ENCODE data around the gene NHSL2.

NHSL2 gene

DNA sequence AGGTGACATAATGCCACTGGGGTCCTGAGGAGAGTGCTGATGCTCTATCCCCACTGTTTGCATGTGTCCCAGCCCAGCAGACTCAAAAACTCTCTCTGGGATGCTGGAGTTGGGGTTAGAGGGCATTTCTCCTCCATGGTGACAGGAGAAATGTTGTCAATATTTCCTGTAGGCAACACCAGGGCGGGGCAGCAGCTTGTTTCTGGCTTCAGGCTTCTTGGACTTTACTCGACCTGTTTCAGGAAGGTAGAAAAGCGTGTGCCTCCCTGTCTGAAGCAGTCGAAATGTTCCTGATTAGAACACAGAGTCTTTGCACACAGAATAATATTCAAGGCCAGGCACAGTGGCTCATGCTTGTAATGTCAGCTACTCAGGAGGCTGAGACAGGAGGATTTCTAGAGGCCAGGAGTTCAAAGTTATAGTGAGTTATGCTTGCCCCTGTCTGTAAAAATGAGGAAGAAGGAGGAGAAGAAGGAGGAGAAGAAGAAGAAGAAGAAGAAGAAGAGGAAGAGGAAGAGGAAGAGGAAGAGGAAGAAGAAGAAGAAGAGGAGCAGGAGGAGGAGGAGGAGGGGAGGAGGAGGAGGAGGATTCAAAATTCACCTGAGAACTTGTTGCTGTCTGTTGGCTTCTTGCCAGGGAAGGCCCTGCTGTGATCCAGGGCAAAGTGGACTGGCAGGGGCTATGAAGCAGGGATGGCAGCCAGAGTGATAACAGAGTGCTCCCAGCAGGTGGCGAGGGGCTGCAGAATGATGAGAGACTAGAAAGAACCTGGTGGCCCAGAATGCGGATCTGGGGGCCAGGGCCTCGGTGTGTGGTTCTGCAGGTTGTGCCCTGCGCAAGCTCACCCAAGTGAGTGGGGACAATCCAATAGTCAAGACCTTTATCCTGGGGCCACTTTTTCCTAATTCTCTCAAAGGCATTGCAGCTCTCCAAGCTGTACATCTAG is 138.1 kb downstream of the NHSL2 start:
- no peak overlapping the region for H3K27ac ChIP-seq (ENCODE audit: low read length, poor library complexity, severe bottlenecking)
- H3K4me2 ChIP-seq (ENCODE audit: low read length, poor library complexity, severe bottlenecking) = no peak overlapping the region
- no peak for DNase-seq
- peak overlapping the region in 1 of 2 experiments; percentile 25 for H2BK12ac ChIP-seq (ENCODE audit: low read length in 2 of 2)
- no peak overlapping the region for H3K4ac ChIP-seq (ENCODE audit: low read depth in 1 of 2, low read length in 2 of 2)
- peaks cover 0 to 54% of the 10 kb centered on the region in 2 experiments for H3K27me3 ChIP-seq (ENCODE audit: control insufficient read depth in 1 of 2, insufficient read depth in 1 of 2, low read length in 2 of 2)
- no peak overlapping the region for H2AFZ ChIP-seq (ENCODE audit: low read depth, low read length)
- H2BK15ac ChIP-seq (ENCODE audit: low read depth, poor library complexity, severe bottlenecking) = no peak overlapping the region
- no peak overlapping the region for H3K9ac ChIP-seq (ENCODE audit: low read length)
- H4K8ac ChIP-seq (ENCODE audit: low read length) = no peak overlapping the region
- WGBS = 91% methylated on average over 8 of the region's 8 CpGs
- H3K4me1 ChIP-seq (ENCODE audit: control insufficient read depth, insufficient read depth, low read depth, low read length) = peaks cover 9% of the 10 kb centered on the region
- no peaks in the 10 kb centered on the region for H3K79me1 ChIP-seq (replicated peaks; ENCODE audit: low read length, poor library complexity, severe bottlenecking)
- H4K91ac ChIP-seq (ENCODE audit: low read length) = no peak overlapping the region
- H2AK5ac ChIP-seq (ENCODE audit: low read length, severe bottlenecking) = no peak overlapping the region
- no peak overlapping the region for H2BK5ac ChIP-seq (ENCODE audit: low read depth, low read length, poor library complexity, severe bottlenecking)
- H3K36me3 ChIP-seq (ENCODE audit: control insufficient read depth in 1 of 2, insufficient read depth in 2 of 2, low read depth in 1 of 2, low read length in 2 of 2) = no peaks in the 10 kb centered on the region
- H3K14ac ChIP-seq (ENCODE audit: low read length in 2 of 2) = no peak overlapping the region
- H2BK120ac ChIP-seq (ENCODE audit: low read depth, low read length) = no peak overlapping the region
- no peak overlapping the region for H3K18ac ChIP-seq (ENCODE audit: low read depth in 1 of 2, low read length in 2 of 2)
- H3K4me3 ChIP-seq (ENCODE audit: insufficient read depth in 1 of 2, low read depth in 1 of 2, low read length in 2 of 2) = no peak overlapping the region
- H3K9me3 ChIP-seq (ENCODE audit: control insufficient read depth, low read length) = no peaks in the 10 kb centered on the region
- H3K23ac ChIP-seq (ENCODE audit: low read length in 2 of 2) = no peak overlapping the region

GRCh38 chrX:72050011-72050410 is 139.4 kb downstream of the NHSL2 start:
- H3K27me3 ChIP-seq (ENCODE audit: control insufficient read depth in 1 of 2, insufficient read depth in 1 of 2, low read length in 2 of 2) = peaks cover 0 to 56% of the 10 kb centered on the region in 2 experiments
- H3K23ac ChIP-seq (ENCODE audit: low read length in 2 of 2) = no peak overlapping the region
- H2BK120ac ChIP-seq (ENCODE audit: low read depth, low read length) = no peak overlapping the region
- H2AFZ ChIP-seq (ENCODE audit: low read depth, low read length) = no peak overlapping the region
- H3K4me1 ChIP-seq (ENCODE audit: control insufficient read depth, insufficient read depth, low read depth, low read length) = peaks cover 9% of the 10 kb centered on the region
- no peak overlapping the region for H3K27ac ChIP-seq (ENCODE audit: low read length, poor library complexity, severe bottlenecking)
- H4K8ac ChIP-seq (ENCODE audit: low read length) = no peak overlapping the region
- no peak overlapping the region for H2AK5ac ChIP-seq (ENCODE audit: low read length, severe bottlenecking)
- no peak overlapping the region for H3K9ac ChIP-seq (ENCODE audit: low read length)
- H3K14ac ChIP-seq (ENCODE audit: low read length in 2 of 2) = no peak overlapping the region
- no peak overlapping the region for H3K4me2 ChIP-seq (ENCODE audit: low read length, poor library complexity, severe bottlenecking)
- WGBS = 94% methylated on average over 3 of the region's 5 CpGs
- H3K4me3 ChIP-seq (ENCODE audit: insufficient read depth in 1 of 2, low read depth in 1 of 2, low read length in 2 of 2) = no peak overlapping the region
- no peaks in the 10 kb centered on the region for H3K36me3 ChIP-seq (ENCODE audit: control insufficient read depth in 1 of 2, insufficient read depth in 2 of 2, low read depth in 1 of 2, low read length in 2 of 2)
- H2BK5ac ChIP-seq (ENCODE audit: low read depth, low read length, poor library complexity, severe bottlenecking) = no peak overlapping the region
- no peak overlapping the region for H2BK15ac ChIP-seq (ENCODE audit: low read depth, poor library complexity, severe bottlenecking)
- no peak overlapping the region for H3K18ac ChIP-seq (ENCODE audit: low read depth in 1 of 2, low read length in 2 of 2)
- no peak overlapping the region for H3K4ac ChIP-seq (ENCODE audit: low read depth in 1 of 2, low read length in 2 of 2)
- DNase-seq = no peak
- no peaks in the 10 kb centered on the region for H3K79me1 ChIP-seq (replicated peaks; ENCODE audit: low read length, poor library complexity, severe bottlenecking)
- H4K91ac ChIP-seq (ENCODE audit: low read length) = no peak overlapping the region
- H2BK12ac ChIP-seq (ENCODE audit: low read length in 2 of 2) = no peak overlapping the region
- no peaks in the 10 kb centered on the region for H3K9me3 ChIP-seq (ENCODE audit: control insufficient read depth, low read length)

DNA sequence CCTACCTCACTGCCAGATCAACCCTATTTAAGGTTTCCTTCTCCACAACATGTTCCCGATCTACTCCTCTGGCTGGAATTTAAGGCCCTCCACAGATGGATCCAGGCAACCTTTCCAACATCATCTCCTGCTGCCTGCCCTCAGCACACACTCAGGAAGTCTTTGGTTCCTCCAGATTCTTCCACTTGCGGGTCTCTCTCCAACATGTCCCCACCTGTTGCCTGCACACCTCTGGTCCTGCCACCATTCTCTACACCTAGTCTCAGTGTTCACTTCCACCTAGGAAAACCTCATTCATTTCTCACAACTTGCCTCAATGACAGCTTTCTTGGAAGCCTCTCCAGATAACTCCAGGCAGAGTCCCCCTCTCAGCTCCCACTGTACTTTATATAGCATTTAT is 140.9 kb downstream of the NHSL2 start:
- Histone ChIP-seq H3K79me1 (replicated peaks; ENCODE audit: low read length, poor library complexity, severe bottlenecking) (no peaks in the 10 kb centered on the region), H3K27ac (ENCODE audit: low read length, poor library complexity, severe bottlenecking) (no peak overlapping the region), H3K36me3 (ENCODE audit: control insufficient read depth in 1 of 2, insufficient read depth in 2 of 2, low read depth in 1 of 2, low read length in 2 of 2) (no peaks in the 10 kb centered on the region), H3K9ac (ENCODE audit: low read length) (no peak overlapping the region), H2BK15ac (ENCODE audit: low read depth, poor library complexity, severe bottlenecking) (no peak overlapping the region), H4K8ac (ENCODE audit: low read length) (no peak overlapping the region), H3K23ac (ENCODE audit: low read length in 2 of 2) (no peak overlapping the region), H3K4ac (ENCODE audit: low read depth in 1 of 2, low read length in 2 of 2) (no peak overlapping the region), H2BK12ac (ENCODE audit: low read length in 2 of 2) (no peak overlapping the region), H3K18ac (ENCODE audit: low read depth in 1 of 2, low read length in 2 of 2) (no peak overlapping the region), H2AFZ (ENCODE audit: low read depth, low read length) (no peak overlapping the region), H4K91ac (ENCODE audit: low read length) (no peak overlapping the region), H3K14ac (ENCODE audit: low read length in 2 of 2) (no peak overlapping the region), H3K27me3 (ENCODE audit: control insufficient read depth in 1 of 2, insufficient read depth in 1 of 2, low read length in 2 of 2) (peaks cover 0 to 65% of the 10 kb centered on the region in 2 experiments), H3K9me3 (ENCODE audit: control insufficient read depth, low read length) (no peaks in the 10 kb centered on the region), H3K4me2 (ENCODE audit: low read length, poor library complexity, severe bottlenecking) (no peak overlapping the region), H3K4me3 (ENCODE audit: insufficient read depth in 1 of 2, low read depth in 1 of 2, low read length in 2 of 2) (no peak overlapping the region), H2BK120ac (ENCODE audit: low read depth, low read length) (no peak overlapping the region), H2AK5ac (ENCODE audit: low read length, severe bottlenecking) (no peak overlapping the region), H2BK5ac (ENCODE audit: low read depth, low read length, poor library complexity, severe bottlenecking) (no peak overlapping the region), H3K4me1 (ENCODE audit: control insufficient read depth, insufficient read depth, low read depth, low read length) (peaks cover 4% of the 10 kb centered on the region)
- 93% methylated on average over 2 of the region's 2 CpGs for WGBS
- no peak for DNase-seq

DNA sequence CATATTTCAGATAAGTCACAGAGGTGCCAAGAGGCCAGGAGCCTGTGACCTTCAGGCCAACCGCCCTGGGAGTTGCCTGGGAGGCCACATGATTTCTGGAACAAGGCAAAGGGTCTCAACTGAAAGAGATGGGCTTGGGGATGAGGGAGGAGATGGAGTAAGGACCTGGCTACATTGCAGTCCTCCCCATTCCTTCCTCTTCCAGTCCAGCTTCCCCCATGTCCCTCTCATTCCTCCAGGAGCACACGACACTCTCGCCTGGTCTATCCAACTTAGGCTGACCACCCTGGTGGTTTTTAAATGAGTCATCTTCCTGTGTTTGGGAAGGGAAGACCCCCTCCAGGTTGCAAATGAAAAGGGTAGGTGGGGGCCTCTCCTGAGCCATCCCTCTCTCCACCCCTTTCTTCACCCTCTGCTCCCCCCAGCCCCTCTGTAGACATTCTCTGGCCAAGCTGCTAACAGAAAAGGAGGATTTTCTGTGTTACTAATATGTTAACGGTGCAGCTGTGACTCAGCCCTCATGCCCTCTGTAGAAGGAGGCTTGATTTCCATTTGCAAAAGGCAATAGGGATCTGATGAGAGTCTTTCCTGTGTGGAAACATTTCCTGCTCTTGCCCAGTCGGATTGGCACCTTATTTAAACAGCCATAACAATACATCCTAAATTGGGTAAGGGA is 141.9 kb downstream of the NHSL2 start:
- Histone ChIP-seq H3K4me2 (ENCODE audit: low read length, poor library complexity, severe bottlenecking) (no peak overlapping the region), H2AK5ac (ENCODE audit: low read length, severe bottlenecking) (no peak overlapping the region), H3K9me3 (ENCODE audit: control insufficient read depth, low read length) (no peaks in the 10 kb centered on the region), H3K9ac (ENCODE audit: low read length) (no peak overlapping the region), H3K4ac (ENCODE audit: low read depth in 1 of 2, low read length in 2 of 2) (peak overlapping the region in 1 of 2 experiments; percentile 28), H2AFZ (ENCODE audit: low read depth, low read length) (no peak overlapping the region), H3K4me3 (ENCODE audit: insufficient read depth in 1 of 2, low read depth in 1 of 2, low read length in 2 of 2) (no peak overlapping the region), H3K14ac (ENCODE audit: low read length in 2 of 2) (no peak overlapping the region), H3K18ac (ENCODE audit: low read depth in 1 of 2, low read length in 2 of 2) (peak overlapping the region in 1 of 2 experiments; percentile 62), H3K27ac (ENCODE audit: low read length, poor library complexity, severe bottlenecking) (no peak overlapping the region), H4K8ac (ENCODE audit: low read length) (no peak overlapping the region), H3K27me3 (ENCODE audit: control insufficient read depth in 1 of 2, insufficient read depth in 1 of 2, low read length in 2 of 2) (peaks cover 0 to 67% of the 10 kb centered on the region in 2 experiments), H2BK5ac (ENCODE audit: low read depth, low read length, poor library complexity, severe bottlenecking) (peak overlapping the region; percentile 19), H2BK12ac (ENCODE audit: low read length in 2 of 2) (no peak overlapping the region), H2BK120ac (ENCODE audit: low read depth, low read length) (no peak overlapping the region), H2BK15ac (ENCODE audit: low read depth, poor library complexity, severe bottlenecking) (no peak overlapping the region), H4K91ac (ENCODE audit: low read length) (no peak overlapping the region), H3K36me3 (ENCODE audit: control insufficient read depth in 1 of 2, insufficient read depth in 2 of 2, low read depth in 1 of 2, low read length in 2 of 2) (no peaks in the 10 kb centered on the region), H3K23ac (ENCODE audit: low read length in 2 of 2) (no peak overlapping the region), H3K79me1 (replicated peaks; ENCODE audit: low read length, poor library complexity, severe bottlenecking) (no peaks in the 10 kb centered on the region), H3K4me1 (ENCODE audit: control insufficient read depth, insufficient read depth, low read depth, low read length) (peaks cover 4% of the 10 kb centered on the region)
- peak; percentile 33 for DNase-seq
- WGBS = 0% methylated on average over 1 of the region's 5 CpGs

Data from mesenchymal stem cell (in vitro differentiated cells and primary cell).